ENCODE results near the gene BAZ1A.

DNA sequence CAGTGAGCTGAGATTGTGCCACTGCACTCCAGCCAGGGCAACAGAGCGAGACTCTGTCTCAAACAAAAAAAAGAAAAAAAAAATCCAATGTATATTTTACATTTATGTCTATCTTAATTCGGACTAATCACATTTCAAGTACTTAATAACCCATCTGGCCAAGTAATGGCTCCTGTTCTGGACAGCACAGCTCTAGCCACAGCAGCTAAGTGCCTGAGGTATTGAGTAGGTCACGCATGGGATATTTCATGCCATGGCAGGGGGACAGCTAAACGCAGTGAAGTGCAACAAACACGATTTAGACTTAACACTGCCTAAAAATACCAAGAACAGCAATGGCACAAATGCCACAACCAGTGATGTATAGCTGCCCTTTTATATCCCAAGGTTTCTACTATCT is 8.0 kb downstream of the BAZ1A start:
- TF ChIP-seq, protein P1, sequence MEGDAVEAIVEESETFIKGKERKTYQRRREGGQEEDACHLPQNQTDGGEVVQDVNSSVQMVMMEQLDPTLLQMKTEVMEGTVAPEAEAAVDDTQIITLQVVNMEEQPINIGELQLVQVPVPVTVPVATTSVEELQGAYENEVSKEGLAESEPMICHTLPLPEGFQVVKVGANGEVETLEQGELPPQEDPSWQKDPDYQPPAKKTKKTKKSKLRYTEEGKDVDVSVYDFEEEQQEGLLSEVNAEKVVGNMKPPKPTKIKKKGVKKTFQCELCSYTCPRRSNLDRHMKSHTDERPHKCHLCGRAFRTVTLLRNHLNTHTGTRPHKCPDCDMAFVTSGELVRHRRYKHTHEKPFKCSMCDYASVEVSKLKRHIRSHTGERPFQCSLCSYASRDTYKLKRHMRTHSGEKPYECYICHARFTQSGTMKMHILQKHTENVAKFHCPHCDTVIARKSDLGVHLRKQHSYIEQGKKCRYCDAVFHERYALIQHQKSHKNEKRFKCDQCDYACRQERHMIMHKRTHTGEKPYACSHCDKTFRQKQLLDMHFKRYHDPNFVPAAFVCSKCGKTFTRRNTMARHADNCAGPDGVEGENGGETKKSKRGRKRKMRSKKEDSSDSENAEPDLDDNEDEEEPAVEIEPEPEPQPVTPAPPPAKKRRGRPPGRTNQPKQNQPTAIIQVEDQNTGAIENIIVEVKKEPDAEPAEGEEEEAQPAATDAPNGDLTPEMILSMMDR (IDR thresholded peaks at IDR 0.05 in 2 of 3, conservative IDR thresholded peaks at IDR 0.05 in 1 of 3; ENCODE audit: control insufficient read depth in 2 of 3, extremely low read depth in 1 of 3, insufficient read depth in 1 of 3, low read depth in 3 of 3, low read length in 3 of 3) = no peak
- TF ChIP-seq FOS (IDR thresholded peaks at IDR 0.05; ENCODE audit: borderline replicate concordance, extremely low read depth, insufficient read length) = no peak
- TF ChIP-seq, protein P2, sequence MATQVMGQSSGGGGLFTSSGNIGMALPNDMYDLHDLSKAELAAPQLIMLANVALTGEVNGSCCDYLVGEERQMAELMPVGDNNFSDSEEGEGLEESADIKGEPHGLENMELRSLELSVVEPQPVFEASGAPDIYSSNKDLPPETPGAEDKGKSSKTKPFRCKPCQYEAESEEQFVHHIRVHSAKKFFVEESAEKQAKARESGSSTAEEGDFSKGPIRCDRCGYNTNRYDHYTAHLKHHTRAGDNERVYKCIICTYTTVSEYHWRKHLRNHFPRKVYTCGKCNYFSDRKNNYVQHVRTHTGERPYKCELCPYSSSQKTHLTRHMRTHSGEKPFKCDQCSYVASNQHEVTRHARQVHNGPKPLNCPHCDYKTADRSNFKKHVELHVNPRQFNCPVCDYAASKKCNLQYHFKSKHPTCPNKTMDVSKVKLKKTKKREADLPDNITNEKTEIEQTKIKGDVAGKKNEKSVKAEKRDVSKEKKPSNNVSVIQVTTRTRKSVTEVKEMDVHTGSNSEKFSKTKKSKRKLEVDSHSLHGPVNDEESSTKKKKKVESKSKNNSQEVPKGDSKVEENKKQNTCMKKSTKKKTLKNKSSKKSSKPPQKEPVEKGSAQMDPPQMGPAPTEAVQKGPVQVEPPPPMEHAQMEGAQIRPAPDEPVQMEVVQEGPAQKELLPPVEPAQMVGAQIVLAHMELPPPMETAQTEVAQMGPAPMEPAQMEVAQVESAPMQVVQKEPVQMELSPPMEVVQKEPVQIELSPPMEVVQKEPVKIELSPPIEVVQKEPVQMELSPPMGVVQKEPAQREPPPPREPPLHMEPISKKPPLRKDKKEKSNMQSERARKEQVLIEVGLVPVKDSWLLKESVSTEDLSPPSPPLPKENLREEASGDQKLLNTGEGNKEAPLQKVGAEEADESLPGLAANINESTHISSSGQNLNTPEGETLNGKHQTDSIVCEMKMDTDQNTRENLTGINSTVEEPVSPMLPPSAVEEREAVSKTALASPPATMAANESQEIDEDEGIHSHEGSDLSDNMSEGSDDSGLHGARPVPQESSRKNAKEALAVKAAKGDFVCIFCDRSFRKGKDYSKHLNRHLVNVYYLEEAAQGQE (IDR thresholded peaks at IDR 0.05; ENCODE audit: low read depth, low read length) = no peak
- no peak for TF ChIP-seq EZH2 (IDR thresholded peaks at IDR 0.05; ENCODE audit: borderline replicate concordance, control insufficient read depth, low read depth, low read length)
- TF ChIP-seq BACH1 (IDR thresholded peaks at IDR 0.05; ENCODE audit: borderline replicate concordance) = no peak

All from GM12878 (cell line).